ENCODE measurements around the gene MON1B. TPM values are rescaled to one million over a fixed set of nuclear protein-coding genes. Genes with fewer than 3 reads are reported as not detected.
A peak's percentile ranks its signal among the peaks of the same experiment; 100 is the strongest.

The MON1B gene
- total RNA-seq, 1 donor from 2014 or later = 70.1 TPM

GRCh38 chr16:77211880-77212740 is 21.1 kb downstream of the MON1B start:
- H3K36me3 Mint-ChIP-seq (ENCODE audit: low read depth) = no peaks in the 10 kb centered on the region
- DNase-seq (ENCODE audit: low spot score) = peak; percentile 68
- intact Hi-C loops (cut with micrococcal nuclease) = loop anchor here (1.0 to 5.0 kb wide), 4 partner anchors 21 to 1565 kb away; partner anchors contain the start of genes KARS1, MON1B, NUDT7 and TERF2IP
- peak overlapping the region; percentile 90 for H3K27ac Mint-ChIP-seq
- H3K4me1 Mint-ChIP-seq (ENCODE audit: low read depth) = peaks cover 8% of the 10 kb centered on the region
- H3K27me3 Mint-ChIP-seq (ENCODE audit: insufficient read depth) = peaks cover 2% of the 10 kb centered on the region
- no peaks in the 10 kb centered on the region for H3K9me3 Mint-ChIP-seq
- peak overlapping the region; percentile 81 for H3K4me3 Mint-ChIP-seq

GRCh38 chr16:77212741-77213541 is 22.0 kb downstream of the MON1B start:
- peak; percentile 68 for DNase-seq (ENCODE audit: low spot score)
- Mint-ChIP-seq H3K36me3 (ENCODE audit: low read depth) (no peaks in the 10 kb centered on the region), H3K27ac (no peak overlapping the region), H3K9me3 (no peaks in the 10 kb centered on the region), H3K4me1 (ENCODE audit: low read depth) (peaks cover 8% of the 10 kb centered on the region), H3K27me3 (ENCODE audit: insufficient read depth) (peaks cover 2% of the 10 kb centered on the region), H3K4me3 (peak overlapping the region; percentile 83)
- intact Hi-C loops (cut with micrococcal nuclease) = loop anchor here (1.0 to 5.0 kb wide), 4 partner anchors 22 to 1566 kb away; partner anchors contain the start of genes KARS1, MON1B, NUDT7 and TERF2IP

DNA sequence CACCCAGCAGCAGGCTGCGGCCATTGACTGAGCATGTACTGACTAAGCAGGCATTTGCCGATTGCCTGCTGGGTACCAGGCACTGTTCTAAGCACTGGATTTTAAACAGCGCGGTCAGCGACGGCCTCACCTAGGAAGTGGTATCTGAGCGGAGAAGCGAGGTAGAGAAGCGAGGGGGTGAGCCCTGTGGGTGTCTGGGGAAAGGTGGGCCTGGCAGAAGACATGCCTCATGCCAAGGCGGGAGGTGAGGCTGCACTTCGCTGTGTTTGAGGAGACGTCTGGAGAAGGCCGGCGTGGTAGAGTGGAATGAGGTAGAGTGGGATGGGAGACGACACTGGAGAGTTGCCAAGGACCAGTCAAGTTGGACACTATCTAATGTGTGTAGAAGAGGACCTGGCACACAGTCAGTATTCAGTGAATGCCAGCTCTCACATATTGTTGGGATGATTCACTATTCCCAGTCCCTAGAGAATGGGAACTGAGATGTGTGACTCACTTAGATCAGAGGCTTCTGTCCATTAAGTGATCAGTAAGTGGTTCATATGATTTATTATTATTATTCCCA is 22.6 kb downstream of the MON1B start:
- Mint-ChIP-seq H3K4me3 (peak overlapping the region; percentile 83), H3K4me1 (ENCODE audit: low read depth) (peaks cover 8% of the 10 kb centered on the region), H3K36me3 (ENCODE audit: low read depth) (no peaks in the 10 kb centered on the region), H3K27ac (no peak overlapping the region), H3K27me3 (ENCODE audit: insufficient read depth) (peaks cover 2% of the 10 kb centered on the region), H3K9me3 (no peaks in the 10 kb centered on the region)
- no peak for DNase-seq (ENCODE audit: low spot score)
- intact Hi-C loops (cut with micrococcal nuclease) = loop anchor here (5.0 kb wide), 2 partner anchors 509 to 1566 kb away; partner anchors contain the start of genes KARS1, NUDT7 and TERF2IP

GRCh38 chr16:77214411-77215138 is 23.6 kb downstream of the MON1B start:
- intact Hi-C loops (cut with micrococcal nuclease) = loop anchor here (5.0 kb wide), 2 partner anchors 508 to 1567 kb away; partner anchors contain the start of genes KARS1, NUDT7 and TERF2IP
- H3K27ac Mint-ChIP-seq = no peak overlapping the region
- H3K27me3 Mint-ChIP-seq (ENCODE audit: insufficient read depth) = peaks cover 2% of the 10 kb centered on the region
- no peaks in the 10 kb centered on the region for H3K9me3 Mint-ChIP-seq
- no peak for DNase-seq (ENCODE audit: low spot score)
- peaks cover 8% of the 10 kb centered on the region for H3K4me1 Mint-ChIP-seq (ENCODE audit: low read depth)
- H3K4me3 Mint-ChIP-seq = peak overlapping the region; percentile 11
- H3K36me3 Mint-ChIP-seq (ENCODE audit: low read depth) = no peaks in the 10 kb centered on the region

DNA sequence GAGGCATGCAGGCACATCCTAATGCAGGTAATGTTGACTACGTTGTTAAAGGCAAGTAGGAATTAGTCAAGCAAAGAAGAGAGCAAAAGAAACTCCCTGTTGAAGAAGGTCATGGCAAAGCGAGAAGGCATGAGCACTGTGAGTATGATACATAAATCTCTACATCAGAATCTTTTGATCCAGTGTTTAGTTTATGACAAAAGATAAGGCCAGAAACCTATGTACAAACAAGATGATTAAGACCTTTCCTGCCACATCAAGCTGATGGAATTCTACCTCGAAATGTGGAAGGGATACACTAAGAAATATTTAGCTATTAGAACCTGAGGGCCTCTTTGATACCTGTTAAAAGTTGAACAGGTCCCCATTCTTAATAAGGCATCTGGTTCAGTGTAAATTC is 28.4 kb downstream of the MON1B start:
- no peak for DNase-seq (ENCODE audit: low spot score)
- H3K9me3 Mint-ChIP-seq = no peaks in the 10 kb centered on the region
- no peak overlapping the region for H3K27ac Mint-ChIP-seq
- H3K36me3 Mint-ChIP-seq (ENCODE audit: low read depth) = no peaks in the 10 kb centered on the region
- no peaks in the 10 kb centered on the region for H3K27me3 Mint-ChIP-seq (ENCODE audit: insufficient read depth)
- intact Hi-C loops (cut with micrococcal nuclease) = no loop called here
- no peak overlapping the region for H3K4me3 Mint-ChIP-seq
- no peaks in the 10 kb centered on the region for H3K4me1 Mint-ChIP-seq (ENCODE audit: low read depth)

DNA sequence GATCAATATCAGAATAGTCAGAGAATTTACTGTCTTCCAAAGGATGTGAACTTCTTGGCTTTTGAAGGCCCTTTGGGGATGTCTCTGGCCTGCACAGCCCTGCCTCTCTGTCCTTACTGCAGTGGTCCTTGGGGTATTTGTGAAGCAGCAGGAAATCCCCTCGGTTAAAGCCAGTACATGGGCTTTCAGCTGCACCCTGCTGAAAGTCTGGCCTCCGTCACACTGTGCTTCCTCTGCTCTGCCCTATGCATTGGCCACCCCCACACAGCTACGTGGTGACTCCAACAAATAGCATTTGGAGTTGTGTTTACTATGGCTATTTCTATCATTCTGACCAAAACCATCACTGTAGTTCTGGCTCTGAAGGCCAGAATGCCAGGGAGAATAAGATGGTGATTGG is 29.4 kb downstream of the MON1B start:
- Mint-ChIP-seq H3K27ac (no peak overlapping the region), H3K9me3 (no peaks in the 10 kb centered on the region), H3K4me3 (no peak overlapping the region), H3K4me1 (ENCODE audit: low read depth) (no peaks in the 10 kb centered on the region), H3K27me3 (ENCODE audit: insufficient read depth) (peaks cover 4% of the 10 kb centered on the region), H3K36me3 (ENCODE audit: low read depth) (no peaks in the 10 kb centered on the region)
- no peak for DNase-seq (ENCODE audit: low spot score)
- intact Hi-C loops (cut with micrococcal nuclease) = no loop called here

GRCh38 chr16:77221482-77221881 is 30.5 kb downstream of the MON1B start:
- DNase-seq (ENCODE audit: low spot score) = no peak
- H3K27me3 Mint-ChIP-seq (ENCODE audit: insufficient read depth) = peaks cover 7% of the 10 kb centered on the region
- H3K4me3 Mint-ChIP-seq = no peak overlapping the region
- H3K27ac Mint-ChIP-seq = no peak overlapping the region
- intact Hi-C loops (cut with micrococcal nuclease) = no loop called here
- no peaks in the 10 kb centered on the region for H3K4me1 Mint-ChIP-seq (ENCODE audit: low read depth)
- no peaks in the 10 kb centered on the region for H3K9me3 Mint-ChIP-seq
- H3K36me3 Mint-ChIP-seq (ENCODE audit: low read depth) = no peaks in the 10 kb centered on the region

- H3K36me3 Mint-ChIP-seq (ENCODE audit: low read depth) = no peaks in the 10 kb centered on the region
- H3K27me3 Mint-ChIP-seq (ENCODE audit: insufficient read depth) = peaks cover 7% of the 10 kb centered on the region
- no peak overlapping the region for H3K4me3 Mint-ChIP-seq
- intact Hi-C loops (cut with micrococcal nuclease) = no loop called here
- H3K9me3 Mint-ChIP-seq = no peaks in the 10 kb centered on the region
- no peaks in the 10 kb centered on the region for H3K4me1 Mint-ChIP-seq (ENCODE audit: low read depth)
- no peak for DNase-seq (ENCODE audit: low spot score)
- no peak overlapping the region for H3K27ac Mint-ChIP-seq
These were observed 32.2 kb downstream of the MON1B start for GRCh38 chr16:77223184-77223583.

GRCh38 chr16:77225182-77225581 is 34.2 kb downstream of the MON1B start:
- no peak for DNase-seq (ENCODE audit: low spot score)
- no peaks in the 10 kb centered on the region for H3K9me3 Mint-ChIP-seq
- no peaks in the 10 kb centered on the region for H3K36me3 Mint-ChIP-seq (ENCODE audit: low read depth)
- intact Hi-C loops (cut with micrococcal nuclease) = no loop called here
- H3K27me3 Mint-ChIP-seq (ENCODE audit: insufficient read depth) = peaks cover 7% of the 10 kb centered on the region
- H3K27ac Mint-ChIP-seq = no peak overlapping the region
- H3K4me1 Mint-ChIP-seq (ENCODE audit: low read depth) = no peaks in the 10 kb centered on the region
- no peak overlapping the region for H3K4me3 Mint-ChIP-seq

DNA sequence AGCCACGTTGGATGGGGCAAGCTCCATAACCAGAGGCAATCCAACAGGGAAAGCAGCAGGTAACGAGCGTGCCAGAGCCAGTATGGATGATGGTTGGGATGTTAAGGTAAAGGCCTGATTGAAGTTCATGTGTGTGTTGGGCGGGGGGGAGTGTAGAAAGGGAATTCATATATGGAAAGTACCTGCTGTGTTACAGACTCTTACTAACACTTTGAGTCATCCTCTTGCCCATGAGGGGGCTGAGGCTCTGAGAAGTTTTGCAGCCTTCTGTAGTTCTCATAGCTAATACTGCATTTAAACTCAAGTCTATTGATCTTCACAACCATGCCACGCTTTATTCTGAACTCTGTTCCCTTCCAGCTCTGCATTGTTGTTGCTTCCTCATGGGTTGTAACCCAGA is 36.8 kb downstream of the MON1B start:
- DNase-seq (ENCODE audit: low spot score) = no peak
- Mint-ChIP-seq H3K27me3 (ENCODE audit: insufficient read depth) (peaks cover 9% of the 10 kb centered on the region), H3K4me1 (ENCODE audit: low read depth) (no peaks in the 10 kb centered on the region), H3K4me3 (no peak overlapping the region), H3K36me3 (ENCODE audit: low read depth) (no peaks in the 10 kb centered on the region), H3K9me3 (no peaks in the 10 kb centered on the region), H3K27ac (no peak overlapping the region)
- intact Hi-C loops (cut with micrococcal nuclease) = no loop called here

DNA sequence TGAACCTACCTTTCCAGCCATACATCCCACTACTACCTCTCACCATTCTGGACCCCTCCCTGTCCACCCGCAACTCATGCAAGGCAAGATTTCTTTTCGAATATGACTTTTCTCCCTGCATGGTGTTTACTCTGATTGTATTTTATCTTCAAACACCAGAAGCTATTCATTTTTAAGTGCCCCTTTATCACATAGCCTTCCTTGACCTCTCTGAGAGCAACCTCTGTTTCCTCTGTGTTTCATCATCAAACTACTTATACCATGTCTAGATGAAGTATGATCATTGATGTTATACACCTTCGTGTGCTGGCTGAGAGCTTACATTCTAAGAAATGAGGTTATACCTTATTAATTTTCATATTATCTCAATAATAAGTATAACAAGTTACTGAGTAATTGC is 40.1 kb downstream of the MON1B start:
- H3K36me3 Mint-ChIP-seq (ENCODE audit: low read depth) = no peaks in the 10 kb centered on the region
- H3K4me1 Mint-ChIP-seq (ENCODE audit: low read depth) = peaks cover 2% of the 10 kb centered on the region
- peaks cover 4% of the 10 kb centered on the region for H3K27me3 Mint-ChIP-seq (ENCODE audit: insufficient read depth)
- H3K4me3 Mint-ChIP-seq = no peak overlapping the region
- H3K27ac Mint-ChIP-seq = no peak overlapping the region
- intact Hi-C loops (cut with micrococcal nuclease) = loop anchor here (10.0 kb wide), 1 partner anchor 444 kb away; no protein-coding TSS in a partner anchor
- no peak for DNase-seq (ENCODE audit: low spot score)
- no peaks in the 10 kb centered on the region for H3K9me3 Mint-ChIP-seq
